Peyer's patch (tissue), 4 donors: ENCODE data around the gene ZNF77.

Experiments
- CTCF ChIP-seq, 6 experiments: fragments of 450-650 bp in 4 of 6; fragments of 200-600 bp in 2 of 6; sonication (generic) in 1 of 6; IDR thresholded peaks; one replicate each; pipeline ENCODE4 v1.5.1; 2017 to 2019; ENCODE audit warnings: antibody characterized with exemption in 6 of 6, mild to moderate bottlenecking in 3 of 6, moderate library complexity in 1 of 6
- POLR2A ChIP-seq, 2 donors: fragments of 450-650 bp; IDR thresholded peaks; one replicate each; pipeline ENCODE4 v1.5.1; 2017; ENCODE audit warnings: antibody characterized with exemption in 2 of 2, mild to moderate bottlenecking in 2 of 2, moderate library complexity in 2 of 2

GRCh38 chr19:2906631-2907195, 38.1 kb downstream of the ZNF77 start:
- TF ChIP-seq CTCF (IDR thresholded peaks at IDR 0.05): no peak
- TF ChIP-seq POLR2A (IDR thresholded peaks at IDR 0.05): no peak
